HG03457 (cell line): Measurements from ENCODE around the gene OPRL1.
"Not testable (repeated sequence)": the region's sequence is repeated elsewhere in the genome, so short reads cannot be mapped to it uniquely, and the experiment has no call there.

Experiments
- ATAC-seq: cut with Tn5 transposase; IDR thresholded peaks from one replicate; pipeline ENCODE4 v1.9.1; 2021; ENCODE audit warnings: moderate number of reproducible peaks; ENCODE audit not compliant: unreplicated experiment

The OPRL1 gene

GRCh38 chr20:64083378-64083803 is 3.5 kb downstream of the OPRL1 start:
- no peak for ATAC-seq

GRCh38 chr20:64083804-64084684 is 4.2 kb downstream of the OPRL1 start, which contains the start of gene LKAAEAR1:
LKAAEAR1 (minus strand) TSS chr20:64084398; CDS start chr20:64084219, 179 bp downstream.
- no peak for ATAC-seq

- no peak for ATAC-seq
These were observed 4.8 kb downstream of the OPRL1 start for GRCh38 chr20:64084685-64085152.

GRCh38 chr20:64086801-64087200 is 6.9 kb downstream of the OPRL1 start:
- no peak for ATAC-seq

- ATAC-seq: not testable (repeated sequence)
These were observed 7.4 kb downstream of the OPRL1 start for GRCh38 chr20:64087226-64087825.

GRCh38 chr20:64088586-64088985 is 8.7 kb downstream of the OPRL1 start:
- not testable (repeated sequence) for ATAC-seq

GRCh38 chr20:64090165-64090564 is 10.3 kb downstream of the OPRL1 start:
- ATAC-seq: no peak

GRCh38 chr20:64091340-64091739 is 11.5 kb downstream of the OPRL1 start:
- no peak for ATAC-seq

GRCh38 chr20:64091770-64092169 is 11.9 kb downstream of the OPRL1 start:
- no peak for ATAC-seq

GRCh38 chr20:64092258-64093012 is 12.6 kb downstream of the OPRL1 start:
- no peak for ATAC-seq

GRCh38 chr20:64093013-64093503 is 13.2 kb downstream of the OPRL1 start:
- no peak for ATAC-seq

GRCh38 chr20:64095455-64095854 is 15.6 kb downstream of the OPRL1 start:
- ATAC-seq: no peak

- no peak for ATAC-seq
These were observed 16.0 kb downstream of the OPRL1 start for GRCh38 chr20:64095927-64096326.

- ATAC-seq: no peak
These were observed 16.7 kb downstream of the OPRL1 start for GRCh38 chr20:64096535-64096934.

- ATAC-seq: no peak
These were observed 18.7 kb downstream of the OPRL1 start for GRCh38 chr20:64098471-64099013.

GRCh38 chr20:64099086-64099786 is 19.4 kb downstream of the OPRL1 start:
- no peak for ATAC-seq

- no peak for ATAC-seq
These were observed 20.1 kb downstream of the OPRL1 start for GRCh38 chr20:64099880-64100565.

GRCh38 chr20:64100566-64100888 is 20.6 kb downstream of the OPRL1 start:
- ATAC-seq: no peak

- ATAC-seq: no peak
These were observed 21.2 kb downstream of the OPRL1 start for GRCh38 chr20:64100946-64101688.
